GM12874 (cell line): ENCODE data around the gene SCN1B.

Experiments
- TF ChIP-seq, protein P1 (sequence below): IDR thresholded peaks from 2 replicates; pipeline ENCODE4 v1.5.1; 2011; ENCODE audit warnings: low read depth, mild to moderate bottlenecking, control low read depth, low read length, moderate library complexity; ENCODE audit not compliant: insufficient read depth

SCN1B gene

DNA sequence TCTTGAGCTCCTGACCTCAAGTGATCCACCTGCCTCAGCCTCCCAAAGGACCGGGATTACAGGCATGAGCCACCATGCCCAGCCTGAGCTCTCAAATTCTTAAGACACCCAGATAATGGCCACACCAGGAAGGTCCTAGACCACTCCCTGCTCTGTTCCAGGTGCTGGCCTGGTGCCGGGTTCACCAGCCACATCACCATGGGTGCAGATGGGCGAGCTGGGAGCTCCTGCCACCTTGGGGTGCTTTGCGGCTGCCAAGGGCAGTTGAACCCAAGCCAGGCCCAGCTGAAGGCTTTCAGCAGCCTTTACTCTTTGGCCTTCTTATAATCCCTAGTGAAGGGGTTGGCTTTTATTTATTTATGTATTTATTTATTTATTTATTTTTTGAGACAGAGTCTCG lies 16.2 kb downstream of the SCN1B start:
- TF ChIP-seq, protein P1, sequence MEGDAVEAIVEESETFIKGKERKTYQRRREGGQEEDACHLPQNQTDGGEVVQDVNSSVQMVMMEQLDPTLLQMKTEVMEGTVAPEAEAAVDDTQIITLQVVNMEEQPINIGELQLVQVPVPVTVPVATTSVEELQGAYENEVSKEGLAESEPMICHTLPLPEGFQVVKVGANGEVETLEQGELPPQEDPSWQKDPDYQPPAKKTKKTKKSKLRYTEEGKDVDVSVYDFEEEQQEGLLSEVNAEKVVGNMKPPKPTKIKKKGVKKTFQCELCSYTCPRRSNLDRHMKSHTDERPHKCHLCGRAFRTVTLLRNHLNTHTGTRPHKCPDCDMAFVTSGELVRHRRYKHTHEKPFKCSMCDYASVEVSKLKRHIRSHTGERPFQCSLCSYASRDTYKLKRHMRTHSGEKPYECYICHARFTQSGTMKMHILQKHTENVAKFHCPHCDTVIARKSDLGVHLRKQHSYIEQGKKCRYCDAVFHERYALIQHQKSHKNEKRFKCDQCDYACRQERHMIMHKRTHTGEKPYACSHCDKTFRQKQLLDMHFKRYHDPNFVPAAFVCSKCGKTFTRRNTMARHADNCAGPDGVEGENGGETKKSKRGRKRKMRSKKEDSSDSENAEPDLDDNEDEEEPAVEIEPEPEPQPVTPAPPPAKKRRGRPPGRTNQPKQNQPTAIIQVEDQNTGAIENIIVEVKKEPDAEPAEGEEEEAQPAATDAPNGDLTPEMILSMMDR, result no peak

DNA sequence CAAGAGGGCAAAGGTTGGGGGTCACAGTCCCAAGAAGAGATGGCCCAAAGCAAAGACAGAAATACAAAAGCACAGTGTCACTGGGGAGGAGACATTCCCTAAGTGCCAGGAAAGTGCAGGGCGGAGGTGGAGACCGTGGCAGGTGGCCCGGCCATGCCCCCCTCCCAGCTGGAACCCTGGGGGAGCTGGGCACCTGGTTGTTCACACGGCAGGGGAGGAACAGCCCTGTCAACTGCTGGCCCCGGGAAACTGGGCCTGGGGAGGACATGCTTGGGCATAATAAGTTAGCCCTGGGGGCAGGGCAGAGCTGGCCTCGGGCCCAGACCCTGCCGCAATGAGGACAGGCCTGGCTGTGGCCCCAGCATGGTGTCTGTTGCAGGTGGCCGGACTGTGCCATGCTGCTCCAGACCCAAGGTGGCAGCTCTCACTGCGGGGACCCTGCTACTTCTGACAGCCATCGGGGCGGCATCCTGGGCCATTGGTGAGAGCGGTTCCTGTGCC lies 18.7 kb downstream of the SCN1B start:
- TF ChIP-seq, protein P1, result no peak

DNA sequence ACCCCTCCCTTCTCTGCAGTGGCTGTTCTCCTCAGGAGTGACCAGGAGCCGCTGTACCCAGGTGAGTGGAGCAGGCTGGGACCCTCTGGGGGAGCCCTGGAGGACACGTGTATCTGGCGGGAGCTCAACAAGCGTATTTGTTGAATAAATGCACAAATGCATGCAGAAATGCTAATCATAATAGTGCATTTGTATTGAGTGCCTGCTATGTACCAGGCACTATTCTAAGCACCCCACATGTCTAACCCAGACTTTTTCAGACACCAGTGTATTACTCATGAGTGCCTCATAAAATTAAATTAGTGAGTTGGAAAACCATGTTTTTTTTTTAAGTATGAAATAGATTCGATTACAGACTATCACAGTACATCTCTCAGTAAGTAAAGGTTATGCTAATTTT lies 19.2 kb downstream of the SCN1B start:
- TF ChIP-seq, protein P1, result no peak

DNA sequence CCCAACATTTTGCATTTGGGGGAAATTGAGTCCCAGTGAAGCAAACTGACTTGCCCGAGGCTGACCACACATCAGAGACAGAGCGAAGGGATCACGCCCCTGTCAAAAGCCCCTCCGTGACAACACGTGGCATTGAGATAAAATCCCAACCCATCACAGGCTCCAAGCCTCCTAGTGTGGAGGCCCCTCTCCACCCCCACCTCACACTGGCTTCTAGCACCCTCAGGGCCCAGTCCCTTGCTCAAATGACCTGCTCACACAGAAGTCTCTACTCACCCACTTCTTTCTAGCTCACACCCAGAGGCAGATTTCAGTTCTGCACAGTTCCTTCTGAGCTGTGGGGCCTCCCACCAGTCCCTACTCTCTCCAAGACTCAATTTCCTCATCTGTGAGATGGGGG lies 21.5 kb downstream of the SCN1B start:
- TF ChIP-seq, protein P1, result no peak

DNA sequence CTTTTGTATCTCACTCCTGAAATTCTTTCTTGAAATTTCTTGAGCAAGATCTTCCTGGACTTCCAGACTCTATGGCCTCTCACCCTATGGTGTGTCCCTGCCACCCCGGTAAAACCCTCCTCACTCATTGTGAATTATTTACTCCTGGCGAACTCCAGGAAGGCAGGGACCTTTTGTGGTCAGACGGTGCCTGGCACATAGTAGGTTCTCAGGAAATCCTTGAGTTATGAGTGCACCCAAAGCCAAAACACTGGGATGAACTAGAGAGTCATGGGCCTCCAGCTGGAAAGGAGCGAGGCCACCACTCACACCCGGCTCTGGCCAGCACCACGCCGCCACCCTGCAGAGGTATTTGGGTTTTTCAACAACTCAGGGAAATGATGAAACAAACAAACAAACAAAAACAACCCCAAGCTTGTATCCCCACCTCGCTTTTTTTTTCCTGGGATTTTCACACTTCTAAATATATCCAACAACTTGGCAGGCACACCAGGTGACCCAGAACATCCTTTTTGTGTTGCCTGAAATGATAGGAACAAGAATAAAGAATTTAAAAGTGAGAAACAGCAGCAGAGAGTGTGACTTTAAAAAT lies 22.4 kb downstream of the SCN1B start:
- TF ChIP-seq, protein P1, result no peak

DNA sequence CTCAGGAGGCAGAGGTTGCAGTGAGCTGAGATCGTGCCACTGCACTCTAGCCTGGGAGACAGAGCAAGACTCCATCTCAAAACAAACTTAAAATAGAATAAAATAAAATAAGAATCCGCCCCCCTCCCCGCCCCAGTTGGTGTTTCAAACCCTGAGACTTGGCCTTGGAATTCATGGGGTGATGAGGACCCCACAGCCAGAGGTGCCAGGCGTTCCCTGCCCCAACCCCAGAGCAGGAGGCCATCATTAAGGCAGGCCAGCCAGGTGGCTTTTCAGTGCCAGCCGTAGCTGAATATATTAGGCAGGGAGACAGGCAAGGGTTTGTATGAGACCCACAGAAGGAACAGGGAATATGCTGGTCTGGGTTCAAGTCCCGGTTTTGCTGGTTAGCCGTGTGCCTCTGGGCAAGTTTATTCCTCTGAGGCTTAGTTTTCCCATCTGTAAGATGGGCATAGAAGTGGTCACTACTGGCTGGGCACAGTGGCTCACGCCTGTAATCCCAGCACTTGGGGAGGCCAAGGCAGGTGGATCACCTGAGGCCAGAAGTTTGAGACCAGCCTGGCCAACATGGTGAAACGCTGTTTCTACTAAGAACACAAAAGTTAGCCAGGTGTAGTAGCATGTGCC lies 23.5 kb downstream of the SCN1B start:
- TF ChIP-seq, protein P1, result no peak

DNA sequence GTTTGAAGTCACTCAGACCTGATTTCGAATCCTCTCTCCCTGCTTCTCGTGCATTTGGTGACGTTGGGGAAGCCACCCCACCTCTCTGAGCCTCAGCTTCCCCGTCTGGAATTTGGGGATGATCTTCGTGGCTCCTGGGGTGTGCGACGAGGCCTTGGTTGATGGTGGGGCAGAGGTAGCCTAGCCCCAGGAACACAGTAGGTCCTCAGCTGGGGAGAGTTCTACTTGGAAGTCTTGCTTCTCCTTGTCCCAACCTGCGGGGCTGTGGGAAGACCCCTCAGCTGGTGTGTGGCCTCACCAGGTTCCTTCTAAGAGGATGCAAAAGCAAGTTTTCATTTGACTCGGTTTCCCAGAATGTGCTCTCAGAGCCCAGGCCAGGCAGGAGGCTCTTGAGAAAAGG lies 24.4 kb downstream of the SCN1B start:
- TF ChIP-seq, protein P1, result no peak
